ENCODE measurements around the gene FAAH.

Gene FAAH

DNA sequence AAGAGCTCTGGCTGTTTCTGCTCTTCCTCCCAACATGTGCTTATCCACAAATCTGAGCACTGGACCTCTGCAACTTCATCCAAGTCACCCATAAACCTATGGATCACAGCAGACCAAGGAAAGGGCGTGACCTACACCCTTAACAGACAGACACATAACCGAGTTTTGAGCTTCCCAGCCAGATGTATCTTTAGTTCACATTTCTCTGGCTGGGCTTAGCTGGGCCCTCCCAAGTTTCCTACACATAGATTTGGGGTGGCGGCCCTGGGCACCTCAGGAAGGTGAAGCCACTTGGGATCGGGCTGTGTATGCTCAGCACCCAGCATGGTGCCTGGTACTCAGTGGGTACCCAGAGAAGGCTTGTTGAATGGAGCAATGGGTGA is 26.4 kb downstream of the FAAH start:
- no peak overlapping the region for H3K4me3 ChIP-seq (ENCODE audit: low read depth, low read length)
- H3K9me3 ChIP-seq (ENCODE audit: severe bottlenecking): no peaks in the 10 kb centered on the region
- no peak overlapping the region for H3K27ac ChIP-seq
- H3K36me3 ChIP-seq: no peaks in the 10 kb centered on the region
- no peak for DNase-seq
- TF ChIP-seq, protein P1, sequence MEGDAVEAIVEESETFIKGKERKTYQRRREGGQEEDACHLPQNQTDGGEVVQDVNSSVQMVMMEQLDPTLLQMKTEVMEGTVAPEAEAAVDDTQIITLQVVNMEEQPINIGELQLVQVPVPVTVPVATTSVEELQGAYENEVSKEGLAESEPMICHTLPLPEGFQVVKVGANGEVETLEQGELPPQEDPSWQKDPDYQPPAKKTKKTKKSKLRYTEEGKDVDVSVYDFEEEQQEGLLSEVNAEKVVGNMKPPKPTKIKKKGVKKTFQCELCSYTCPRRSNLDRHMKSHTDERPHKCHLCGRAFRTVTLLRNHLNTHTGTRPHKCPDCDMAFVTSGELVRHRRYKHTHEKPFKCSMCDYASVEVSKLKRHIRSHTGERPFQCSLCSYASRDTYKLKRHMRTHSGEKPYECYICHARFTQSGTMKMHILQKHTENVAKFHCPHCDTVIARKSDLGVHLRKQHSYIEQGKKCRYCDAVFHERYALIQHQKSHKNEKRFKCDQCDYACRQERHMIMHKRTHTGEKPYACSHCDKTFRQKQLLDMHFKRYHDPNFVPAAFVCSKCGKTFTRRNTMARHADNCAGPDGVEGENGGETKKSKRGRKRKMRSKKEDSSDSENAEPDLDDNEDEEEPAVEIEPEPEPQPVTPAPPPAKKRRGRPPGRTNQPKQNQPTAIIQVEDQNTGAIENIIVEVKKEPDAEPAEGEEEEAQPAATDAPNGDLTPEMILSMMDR (IDR thresholded peaks at IDR 0.05; ENCODE audit: low read depth, low read length): no peak
- H3K27me3 ChIP-seq (ENCODE audit: insufficient read depth, low read depth, severe bottlenecking): no peaks in the 10 kb centered on the region

DNA sequence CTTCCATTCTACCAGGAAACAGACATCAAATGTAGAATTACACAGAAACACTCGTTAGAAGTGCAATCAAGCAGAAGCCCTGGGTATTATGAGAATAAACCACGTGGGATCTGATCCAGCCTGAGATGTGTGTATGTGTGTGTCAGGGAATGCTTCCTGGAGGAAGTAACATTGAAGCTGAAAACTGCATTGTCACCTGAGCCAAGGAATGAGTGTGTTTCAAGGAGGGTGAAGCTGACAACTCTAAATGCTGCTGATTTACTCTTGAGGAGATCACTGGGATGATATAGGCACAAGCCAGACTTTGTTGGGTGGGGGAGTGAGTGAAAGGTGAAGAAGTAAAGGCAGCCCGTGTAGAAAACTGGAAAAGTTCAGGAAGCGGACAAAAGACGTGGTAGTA is 27.6 kb downstream of the FAAH start:
- no peaks in the 10 kb centered on the region for H3K27me3 ChIP-seq (ENCODE audit: insufficient read depth, low read depth, severe bottlenecking)
- TF ChIP-seq, protein P1 (IDR thresholded peaks at IDR 0.05; ENCODE audit: low read depth, low read length): no peak
- no peak for DNase-seq
- H3K27ac ChIP-seq: no peak overlapping the region
- no peaks in the 10 kb centered on the region for H3K36me3 ChIP-seq
- H3K9me3 ChIP-seq (ENCODE audit: severe bottlenecking): no peaks in the 10 kb centered on the region
- no peak overlapping the region for H3K4me3 ChIP-seq (ENCODE audit: low read depth, low read length)

DNA sequence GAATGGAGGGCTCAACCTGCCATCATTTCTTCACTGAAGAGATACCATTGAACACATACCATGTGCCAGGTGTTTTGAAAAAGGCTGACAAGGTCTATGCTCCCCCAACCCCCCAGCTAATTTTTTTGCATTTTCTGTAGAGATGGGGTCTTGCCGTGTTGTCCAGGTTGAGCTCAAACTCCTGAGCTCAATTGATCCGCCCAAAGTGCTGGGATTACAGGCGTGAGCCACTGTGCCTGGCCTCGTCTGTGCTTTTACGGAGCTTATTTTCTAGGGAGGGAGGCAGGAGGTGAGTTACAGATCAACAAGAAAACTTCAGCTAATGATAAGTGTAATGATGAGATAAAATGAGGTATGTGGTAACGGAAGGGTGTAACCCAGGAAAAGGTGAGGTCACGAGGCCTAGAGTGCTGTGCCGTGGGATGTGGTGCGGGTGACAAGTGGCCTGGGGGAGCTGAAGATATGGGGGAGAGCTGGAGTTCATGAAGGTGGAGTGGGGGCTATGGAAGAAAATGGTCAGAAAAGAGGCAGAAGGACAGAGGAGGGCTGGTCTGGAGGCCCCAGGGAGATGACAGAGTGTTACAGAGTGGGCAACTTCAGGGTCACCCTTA is 28.2 kb downstream of the FAAH start:
- no peak for DNase-seq
- H3K36me3 ChIP-seq: no peaks in the 10 kb centered on the region
- TF ChIP-seq, protein P1 (IDR thresholded peaks at IDR 0.05; ENCODE audit: low read depth, low read length): no peak

DNA sequence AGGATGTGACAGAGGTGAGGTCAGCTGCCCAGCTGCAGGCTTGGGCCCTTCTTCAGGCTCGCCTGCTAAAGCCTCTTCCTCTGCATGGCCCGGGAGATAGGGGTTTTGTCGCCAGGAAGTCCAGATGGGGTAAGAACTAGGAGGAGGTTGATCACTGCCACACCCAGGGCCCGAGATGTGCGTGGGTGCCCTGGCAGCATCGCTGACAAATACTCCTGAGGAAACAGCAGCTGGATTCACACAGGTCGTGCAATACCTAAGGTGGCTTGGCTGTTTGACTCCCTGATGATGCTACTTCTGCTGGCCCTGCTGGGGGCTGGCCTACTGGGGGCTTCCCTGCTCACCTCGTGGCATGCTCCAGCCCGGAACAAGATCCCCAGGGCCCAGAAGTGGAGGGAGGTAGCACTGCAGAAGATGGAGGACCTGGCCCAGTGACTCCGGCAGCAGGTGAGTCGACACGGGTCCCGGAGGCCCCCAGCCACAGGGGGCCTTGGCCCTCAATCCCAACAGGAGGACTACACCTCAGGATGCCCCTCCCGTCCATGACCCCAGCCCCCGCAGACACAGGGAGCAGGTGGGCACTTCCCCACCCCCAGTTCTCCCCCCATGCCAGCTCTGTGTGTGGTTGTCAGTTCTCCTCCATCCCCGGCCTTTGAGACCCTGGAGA is 29.6 kb downstream of the FAAH start:
- no peak overlapping the region for H3K27ac ChIP-seq
- H3K4me3 ChIP-seq (ENCODE audit: low read depth, low read length): no peak overlapping the region
- no peaks in the 10 kb centered on the region for H3K36me3 ChIP-seq
- DNase-seq: no peak
- H3K9me3 ChIP-seq (ENCODE audit: severe bottlenecking): no peaks in the 10 kb centered on the region
- no peaks in the 10 kb centered on the region for H3K27me3 ChIP-seq (ENCODE audit: insufficient read depth, low read depth, severe bottlenecking)
- TF ChIP-seq, protein P1 (IDR thresholded peaks at IDR 0.05; ENCODE audit: low read depth, low read length): no peak

More for the DNA sequence above, 28.2 kb downstream of the FAAH start:
- Histone ChIP-seq H3K27me3 (ENCODE audit: insufficient read depth, low read depth, severe bottlenecking) (no peaks in the 10 kb centered on the region), H3K9me3 (ENCODE audit: severe bottlenecking) (no peaks in the 10 kb centered on the region), H3K4me3 (ENCODE audit: low read depth, low read length) (no peak overlapping the region), H3K27ac (no peak overlapping the region)

DNA sequence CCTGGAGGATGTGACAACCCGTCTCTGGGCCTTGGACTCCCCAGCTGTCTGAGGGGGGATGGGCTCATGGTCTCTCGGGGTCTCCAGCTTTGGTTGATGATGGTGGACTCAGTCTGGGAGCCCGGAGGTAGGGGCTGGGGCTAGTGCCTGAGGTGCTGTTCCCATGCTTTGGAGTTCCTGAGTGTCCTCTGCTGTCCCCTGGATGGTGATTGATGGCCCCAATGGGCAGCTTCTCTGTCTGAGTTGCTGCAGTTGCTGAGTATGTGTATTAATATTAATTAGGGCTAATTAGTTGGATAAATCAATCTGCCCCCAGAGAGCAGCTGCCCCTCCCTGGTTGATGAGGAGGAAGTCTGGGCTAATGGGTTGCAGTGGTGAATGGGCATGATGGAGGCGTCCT is 30.6 kb downstream of the FAAH start:
- no peak for DNase-seq
- TF ChIP-seq, protein P1 (IDR thresholded peaks at IDR 0.05; ENCODE audit: low read depth, low read length): no peak
- no peaks in the 10 kb centered on the region for H3K9me3 ChIP-seq (ENCODE audit: severe bottlenecking)

DNA sequence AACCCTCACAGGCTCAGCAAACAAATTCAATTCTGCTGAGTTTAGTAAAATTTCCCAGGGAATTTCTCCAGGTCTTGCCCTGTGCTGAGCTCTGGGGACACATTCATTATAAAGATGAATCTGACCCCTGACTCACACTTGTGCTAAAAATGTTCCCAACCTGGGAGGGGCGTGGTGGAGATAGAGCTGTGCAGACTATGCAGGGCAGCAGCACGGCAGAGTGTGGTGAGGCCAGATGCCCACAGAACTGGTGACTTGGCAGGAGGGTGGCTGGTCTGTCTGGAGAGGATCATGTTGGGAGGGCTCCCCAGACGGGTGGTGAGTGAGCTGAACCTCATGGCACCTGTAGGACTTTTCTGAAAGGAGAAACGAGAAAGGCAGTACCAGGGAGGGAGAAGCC is 31.6 kb downstream of the FAAH start:
- H3K9me3 ChIP-seq (ENCODE audit: severe bottlenecking): no peaks in the 10 kb centered on the region
- no peak for DNase-seq
- no peaks in the 10 kb centered on the region for H3K27me3 ChIP-seq (ENCODE audit: insufficient read depth, low read depth, severe bottlenecking)
- H3K36me3 ChIP-seq: no peaks in the 10 kb centered on the region
- H3K27ac ChIP-seq: no peak overlapping the region
- TF ChIP-seq, protein P1 (IDR thresholded peaks at IDR 0.05; ENCODE audit: low read depth, low read length): no peak
- H3K4me3 ChIP-seq (ENCODE audit: low read depth, low read length): no peak overlapping the region

More for the DNA sequence above, 30.6 kb downstream of the FAAH start:
- H3K27me3 ChIP-seq (ENCODE audit: insufficient read depth, low read depth, severe bottlenecking): no peaks in the 10 kb centered on the region
- H3K27ac ChIP-seq: no peak overlapping the region
- no peak overlapping the region for H3K4me3 ChIP-seq (ENCODE audit: low read depth, low read length)
- no peaks in the 10 kb centered on the region for H3K36me3 ChIP-seq
